KMS-11 (cell line): Measurements from ENCODE around the gene CSNK2A1.
"Not testable (repeated sequence)": the region's sequence is repeated elsewhere in the genome, so short reads cannot be mapped to it uniquely, and the experiment has no call there.

Experiments
- H2AFZ ChIP-seq: fragments of 200-600 bp; sonication (generic); 2 replicates; pipeline ENCODE4 v1.6.1; 2016; ENCODE audit warnings: antibody characterized with exemption, mixed run types, low read depth
- H3K27ac ChIP-seq: fragments of 200-600 bp; sonication (generic); 2 replicates; pipeline ENCODE4 v1.6.1; 2016; ENCODE audit warnings: mild to moderate bottlenecking, mixed run types
- H3K27me3 ChIP-seq: fragments of 200-600 bp; sonication (generic); 2 replicates; pipeline ENCODE4 v1.6.1; 2017; ENCODE audit warnings: mild to moderate bottlenecking, low read depth, mixed run types, moderate library complexity; ENCODE audit not compliant: insufficient read depth
- H3K36me3 ChIP-seq: fragments of 200-600 bp; sonication (generic); 2 replicates; pipeline ENCODE4 v1.6.1; 2017; ENCODE audit warnings: mild to moderate bottlenecking, mixed run types; ENCODE audit not compliant: insufficient read depth
- H3K4me1 ChIP-seq: fragments of 200-600 bp; sonication (generic); 2 replicates; pipeline ENCODE4 v1.6.1; 2016; ENCODE audit warnings: mild to moderate bottlenecking, low read depth, mixed run types; ENCODE audit not compliant: poor library complexity, severe bottlenecking
- H3K4me2 ChIP-seq: fragments of 200-600 bp; sonication (generic); 2 replicates; pipeline ENCODE4 v1.7.0; 2016; ENCODE audit warnings: mild to moderate bottlenecking, mixed run types
- H3K4me3 ChIP-seq: fragments of 200-600 bp; sonication (generic); IDR thresholded peaks from 2 replicates; pipeline ENCODE4 v1.6.1; 2017; ENCODE audit warnings: low read depth, low read length, mixed read lengths; ENCODE audit not compliant: insufficient read depth
- H3K79me2 ChIP-seq: fragments of 200-600 bp; sonication (generic); 2 replicates; pipeline ENCODE4 v1.6.1; 2016; ENCODE audit warnings: low read depth, mixed run types; ENCODE audit not compliant: insufficient read depth
- H3K9ac ChIP-seq: fragments of 200-600 bp; sonication (generic); 2 replicates; pipeline ENCODE4 v1.6.1; 2016; ENCODE audit warnings: mild to moderate bottlenecking, mixed run types
- H4K20me1 ChIP-seq: fragments of 200-600 bp; sonication (generic); 2 replicates; pipeline ENCODE4 v1.6.1; 2016; ENCODE audit warnings: mild to moderate bottlenecking, mixed run types; ENCODE audit not compliant: insufficient read depth
- CTCF ChIP-seq: fragments of 200-600 bp; sonication (generic); conservative IDR thresholded peaks from 2 replicates; pipeline ENCODE4 v1.6.1; 2017; ENCODE audit warnings: low read depth, mild to moderate bottlenecking, antibody characterized with exemption, low read length, moderate library complexity, mixed read lengths

CSNK2A1 gene

GRCh38 chr20:588476-588875 is 44.9 kb upstream of the CSNK2A1 start:
- H3K79me2 ChIP-seq: no peaks in the 10 kb centered on the region
- H2AFZ ChIP-seq: no peak overlapping the region
- H3K4me3 ChIP-seq: no peak overlapping the region
- no peaks in the 10 kb centered on the region for H3K27me3 ChIP-seq
- H3K4me2 ChIP-seq: no peak overlapping the region
- TF ChIP-seq CTCF: no peak
- no peak overlapping the region for H3K27ac ChIP-seq
- no peaks in the 10 kb centered on the region for H3K4me1 ChIP-seq
- H3K9ac ChIP-seq: no peak overlapping the region
- no peaks in the 10 kb centered on the region for H4K20me1 ChIP-seq
- no peaks in the 10 kb centered on the region for H3K36me3 ChIP-seq

- Histone ChIP-seq H3K36me3 (no peaks in the 10 kb centered on the region), H3K79me2 (no peaks in the 10 kb centered on the region), H3K9ac (no peak overlapping the region), H2AFZ (no peak overlapping the region), H3K27ac (no peak overlapping the region), H3K4me2 (no peak overlapping the region), H3K4me3 (no peak overlapping the region), H3K27me3 (no peaks in the 10 kb centered on the region), H4K20me1 (no peaks in the 10 kb centered on the region), H3K4me1 (no peaks in the 10 kb centered on the region)
- TF ChIP-seq CTCF: no peak
Measured at GRCh38 chr20:584971-585301, 41.3 kb upstream of the CSNK2A1 start.

- no peaks in the 10 kb centered on the region for H3K79me2 ChIP-seq
- H3K4me2 ChIP-seq: no peak overlapping the region
- H3K27ac ChIP-seq: no peak overlapping the region
- H3K36me3 ChIP-seq: no peaks in the 10 kb centered on the region
- H2AFZ ChIP-seq: no peak overlapping the region
- TF ChIP-seq CTCF: no peak
- H3K4me3 ChIP-seq: no peak overlapping the region
- H3K4me1 ChIP-seq: no peaks in the 10 kb centered on the region
- no peaks in the 10 kb centered on the region for H4K20me1 ChIP-seq
- H3K27me3 ChIP-seq: no peaks in the 10 kb centered on the region
- H3K9ac ChIP-seq: no peak overlapping the region
Measured at GRCh38 chr20:584161-584970, 40.8 kb upstream of the CSNK2A1 start.

- no peaks in the 10 kb centered on the region for H4K20me1 ChIP-seq
- H3K4me2 ChIP-seq: no peak overlapping the region
- no peak for TF ChIP-seq CTCF
- H3K79me2 ChIP-seq: no peaks in the 10 kb centered on the region
- H2AFZ ChIP-seq: no peak overlapping the region
- no peaks in the 10 kb centered on the region for H3K27me3 ChIP-seq
- H3K4me3 ChIP-seq: no peak overlapping the region
- no peaks in the 10 kb centered on the region for H3K4me1 ChIP-seq
- H3K36me3 ChIP-seq: no peaks in the 10 kb centered on the region
- no peak overlapping the region for H3K27ac ChIP-seq
- H3K9ac ChIP-seq: no peak overlapping the region
Measured at GRCh38 chr20:582204-582603, 38.6 kb upstream of the CSNK2A1 start.

- H3K79me2 ChIP-seq, H3K27me3 ChIP-seq, H3K4me2 ChIP-seq, H3K4me1 ChIP-seq, H3K36me3 ChIP-seq, H2AFZ ChIP-seq, H4K20me1 ChIP-seq, H3K9ac ChIP-seq, H3K27ac ChIP-seq, H3K4me3 ChIP-seq: not testable (repeated sequence)
Measured at GRCh38 chr20:578940-579690, 35.5 kb upstream of the CSNK2A1 start.
